ENCODE results near the gene TANC1. TPM values are rescaled to one million over a fixed set of nuclear protein-coding genes. Genes with fewer than 3 reads are reported as not detected.

Gene TANC1
- total and polyA plus RNA-seq, 2 donors (not counting 3 experiments of a cell fraction or from before 2014, with no cell fraction given): 58.9 to 99.4 TPM

GRCh38 chr2:159251296-159252173 lies 283.1 kb downstream of the TANC1 start:
- DNase-seq (ENCODE audit: low read depth, low spot score): no peak

More at GRCh38 chr2:159251296-159252173, 283.1 kb downstream of the TANC1 start:
- Histone ChIP-seq H3K4me3 (replicated peaks in 1 of 3; ENCODE audit: insufficient read depth in 1 of 3, low read depth in 1 of 3, low read length in 3 of 3) (no peak overlapping the region), H3K4me2 (ENCODE audit: insufficient read depth, low read length) (no peak overlapping the region), H3K79me2 (ENCODE audit: control insufficient read depth, insufficient read depth, low read length) (no peaks in the 10 kb centered on the region), H3K9me1 (replicated peaks; ENCODE audit: control insufficient read depth, extremely low read depth, insufficient read depth, low read length) (no peaks in the 10 kb centered on the region), H2AFZ (ENCODE audit: low read depth, low read length) (no peak overlapping the region), H3K27ac (ENCODE audit: insufficient read depth, low read depth, low read length) (no peak overlapping the region), H3K9ac (replicated peaks; ENCODE audit: extremely low read depth, insufficient read depth, low read length) (no peak overlapping the region), H3K9me3 (replicated peaks; ENCODE audit: control insufficient read depth, insufficient read depth, low read length) (no peaks in the 10 kb centered on the region), H3K4me1 (ENCODE audit: control insufficient read depth, extremely low read depth, insufficient read depth, low read length) (peaks cover 13% of the 10 kb centered on the region), H3K27me3 (ENCODE audit: control insufficient read depth in 2 of 2, insufficient read depth in 2 of 2, low read length in 2 of 2) (no peaks in the 10 kb centered on the region), H3K36me3 (ENCODE audit: control insufficient read depth in 2 of 2, extremely low read depth in 1 of 2, insufficient read depth in 2 of 2, low read length in 2 of 2) (no peaks in the 10 kb centered on the region), H4K20me1 (replicated peaks; ENCODE audit: control insufficient read depth, extremely low read depth, insufficient read depth, low read length) (no peaks in the 10 kb centered on the region)
- ChIA-PET POLR2A (no interaction called here), CTCF (no interaction called here)
- dilution Hi-C loops (cut with MboI; ENCODE audit: extremely low pct_ligation_motif_present, low sequenced_read_pairs) (no loop called here), intact Hi-C loops (cut with micrococcal nuclease) (no loop called here)
- no peak for FAIRE-seq
- no TSS peak for BruUV-seq (replicated peaks)
- TF ChIP-seq MAX (IDR thresholded peaks at IDR 0.05; ENCODE audit: insufficient read depth, insufficient read length) (no peak), CTCF (IDR thresholded peaks at IDR 0.05; ENCODE audit: extremely low read depth in 1 of 2, insufficient read depth in 1 of 2, low read depth in 1 of 2, low read length in 2 of 2) (no peak), POLR2AphosphoS5 (IDR thresholded peaks at IDR 0.05; ENCODE audit: insufficient read depth, low read depth, low read length) (no peak), MYC (IDR thresholded peaks at IDR 0.05; ENCODE audit: low read depth, low read length) (no peak), FOS (IDR thresholded peaks at IDR 0.05; ENCODE audit: borderline replicate concordance, insufficient read depth, low read length) (no peak), JUN (IDR thresholded peaks at IDR 0.05; ENCODE audit: borderline replicate concordance, insufficient read depth, insufficient read length, low read depth) (no peak), EZH2 (IDR thresholded peaks at IDR 0.05; ENCODE audit: borderline replicate concordance, low read depth, low read length, severe bottlenecking) (no peak), GATA2 (IDR thresholded peaks at IDR 0.05; ENCODE audit: insufficient read depth, insufficient read length, low read depth, low read length) (no peak), POLR2A (IDR thresholded peaks at IDR 0.05; ENCODE audit: low read depth, low read length) (no peak)
